Measurements from ENCODE around the gene HOXB7. TPM values are rescaled to one million over a fixed set of nuclear protein-coding genes. Genes with fewer than 3 reads are reported as not detected.
A peak's percentile ranks its signal among the peaks of the same experiment; 100 is the strongest.

HOXB7 gene
- total RNA-seq, 1 experiment from 2014 or later: not detected

GRCh38 chr17:48598736-48599135, 12.1 kb downstream of the HOXB7 start:
- H3K27ac Mint-ChIP-seq: no peak overlapping the region
- DNase-seq (ENCODE audit: low spot score) (no peak), ATAC-seq (no peak)
- peaks cover 41% of the 10 kb centered on the region for H3K4me1 Mint-ChIP-seq
- peaks cover 2% of the 10 kb centered on the region; the same call in 1 of the 2 replicates for H3K36me3 Mint-ChIP-seq
- no peak overlapping the region for H3K4me3 Mint-ChIP-seq
- H3K9me3 Mint-ChIP-seq: no peaks in the 10 kb centered on the region
- CTCF ChIA-PET: interaction anchor here (1.5 kb wide), 1 partner anchor 14 kb away, joined by 5 read pairs; no protein-coding TSS in a partner anchor
- TF ChIP-seq ZBTB43 (CRISPR knock-in tag; IDR thresholded peaks at IDR 0.05) (no peak), IRF2 (CRISPR knock-in tag; IDR thresholded peaks at IDR 0.05; ENCODE audit: borderline replicate concordance, low read depth) (no peak), HMGXB4 (CRISPR knock-in tag; IDR thresholded peaks at IDR 0.05) (no peak), NR2C2 (CRISPR knock-in tag; IDR thresholded peaks at IDR 0.05) (no peak), TEAD1 (CRISPR knock-in tag; IDR thresholded peaks at IDR 0.05) (no peak), ATF1 (CRISPR knock-in tag; IDR thresholded peaks at IDR 0.05) (no peak), ATF6 (CRISPR knock-in tag; IDR thresholded peaks at IDR 0.05) (no peak), MYBL2 (CRISPR knock-in tag; IDR thresholded peaks at IDR 0.05) (no peak), FOXP1 (CRISPR knock-in tag; IDR thresholded peaks at IDR 0.05; ENCODE audit: borderline replicate concordance) (no peak), FOXP4 (CRISPR knock-in tag; IDR thresholded peaks at IDR 0.05) (no peak), RORB (CRISPR knock-in tag; IDR thresholded peaks at IDR 0.05) (no peak), TP53 (CRISPR knock-in tag; IDR thresholded peaks at IDR 0.05) (no peak), OVOL2 (CRISPR knock-in tag; IDR thresholded peaks at IDR 0.05; ENCODE audit: borderline replicate concordance) (no peak), ZNF317 (CRISPR knock-in tag; IDR thresholded peaks at IDR 0.05; ENCODE audit: borderline replicate concordance, low read depth) (no peak)
- POLR2A ChIA-PET: interaction anchor here (0.8 kb wide), 1 partner anchor 63 kb away, joined by 5 read pairs; no protein-coding TSS in a partner anchor
- H3K27me3 Mint-ChIP-seq (ENCODE audit: low read depth): peaks cover 100% of the 10 kb centered on the region; the same call in 1 of the 2 replicates

- CTCF ChIA-PET: interaction anchor here (1.5 kb wide), 1 partner anchor 15 kb away, joined by 5 read pairs; no protein-coding TSS in a partner anchor
- peaks cover 100% of the 10 kb centered on the region; the same call in 1 of the 2 replicates for H3K27me3 Mint-ChIP-seq (ENCODE audit: low read depth)
- no peak for DNase-seq (ENCODE audit: low spot score)
Measured at GRCh38 chr17:48597778-48598631, 12.8 kb downstream of the HOXB7 start.

More at GRCh38 chr17:48597778-48598631, 12.8 kb downstream of the HOXB7 start:
- 0 out of 2 replicates have a peak, but pooled peaks have one; percentile 34 for TF ChIP-seq KAT7 (CRISPR knock-in tag; IDR thresholded peaks at IDR 0.05; ENCODE audit: borderline replicate concordance)
- TF ChIP-seq ZNF121 (CRISPR knock-in tag; IDR thresholded peaks at IDR 0.05): peak; percentile 23; the same call in 1 of the 2 replicates
- no peak for TF ChIP-seq EMX1 (CRISPR knock-in tag; IDR thresholded peaks at IDR 0.05)
- Mint-ChIP-seq H3K36me3 (peaks cover 2% of the 10 kb centered on the region; the same call in 1 of the 2 replicates), H3K27ac (no peak overlapping the region), H3K9me3 (no peaks in the 10 kb centered on the region), H3K4me3 (peak overlapping the region; percentile 38), H3K4me1 (peaks cover 44% of the 10 kb centered on the region)
- POLR2A ChIA-PET: interaction anchor here (0.8 kb wide), 1 partner anchor 63 kb away, joined by 5 read pairs; no protein-coding TSS in a partner anchor
- peak; percentile 12 for ATAC-seq
